Spleen (tissue), 11 donors: ENCODE results near the gene MTX3. TPM values are rescaled to one million over a fixed set of nuclear protein-coding genes. Genes with fewer than 3 reads are reported as not detected.

Experiments used
- DNase-seq: peaks from one replicate; pipeline ENCODE4 v3.0.0-alpha.2; 2020
- H3K27ac ChIP-seq, 8 donors: fragments of 200-600 bp; sonication (generic) in 7 of 8; 1 replicate in 4 of 8; 2 replicates in 4 of 8; pipeline versions ENCODE4 v1.5.0 to v1.8.0; 2016 to 2021; ENCODE audit warnings: inconsistent platforms in 4 of 8, mild to moderate bottlenecking in 4 of 8, moderate library complexity in 1 of 8
- H3K27me3 ChIP-seq, 7 donors: fragments of 200-600 bp; sonication (generic) in 6 of 7; replicated peaks in 1 of 7; 1 replicate in 4 of 7; 2 replicates in 3 of 7; pipeline versions ENCODE4 v1.5.0 to v1.8.0; 2016 to 2021; ENCODE audit warnings: inconsistent platforms in 3 of 7, mild to moderate bottlenecking in 1 of 7
- H3K36me3 ChIP-seq, 6 donors: fragments of 200-600 bp; sonication (generic) in 5 of 6; 1 replicate in 4 of 6; 2 replicates in 2 of 6; pipeline versions ENCODE4 v1.5.0 to v1.8.0; 2016 to 2021; ENCODE audit warnings: inconsistent platforms in 2 of 6
- H3K4me1 ChIP-seq, 6 donors: fragments of 200-600 bp; sonication (generic) in 5 of 6; 1 replicate in 3 of 6; 2 replicates in 3 of 6; pipeline versions ENCODE4 v1.5.0 to v1.8.0; 2016 to 2021; ENCODE audit warnings: inconsistent platforms in 3 of 6
- H3K4me3 ChIP-seq, 8 donors: fragments of 200-600 bp; sonication (generic) in 7 of 8; 1 replicate in 4 of 8; 2 replicates in 4 of 8; pipeline versions ENCODE4 v1.5.0 to v1.8.0; 2016 to 2021; ENCODE audit warnings: inconsistent platforms in 4 of 8, mild to moderate bottlenecking in 4 of 8, moderate library complexity in 2 of 8
- H3K9me3 ChIP-seq, 8 donors: fragments of 200-600 bp; sonication (generic) in 7 of 8; 1 replicate in 4 of 8; 2 replicates in 4 of 8; pipeline versions ENCODE4 v1.5.0 to v1.8.0; 2016 to 2021; ENCODE audit warnings: inconsistent platforms in 4 of 8
- CTCF ChIP-seq, 11 experiments: fragments of 200-600 bp in 7 of 11; fragments of 450-650 bp in 4 of 11; sonication (generic) in 4 of 11; IDR thresholded peaks in 8 of 11; conservative IDR thresholded peaks in 3 of 11; 1 replicate in 7 of 11; 2 replicates in 4 of 11; pipeline versions ENCODE4 v1.4.0 to v1.8.0; 2016 to 2021; ENCODE audit warnings: antibody characterized with exemption in 11 of 11, inconsistent platforms in 4 of 11, mild to moderate bottlenecking in 1 of 11
- POLR2A ChIP-seq, 3 donors: fragments of 450-650 bp; IDR thresholded peaks; one replicate each; pipeline ENCODE4 v1.5.1; 2017; ENCODE audit warnings: antibody characterized with exemption in 3 of 3, mild to moderate bottlenecking in 1 of 3
- POLR2AphosphoS5 ChIP-seq, 3 donors: sonication (generic); formaldehyde crosslinking; IDR thresholded peaks; one replicate each; pipeline ENCODE4 v1.5.1; 2017; ENCODE audit warnings: antibody characterized with exemption in 3 of 3
- WGBS, 5 donors: extraction: QIAGEN DNeasy Blood & Tissue Kit in 3 of 5; methylation state at CpG; one replicate each; pipeline versions ENCODE4 v1.1.5 to v1.1.7; 2013 to 2018; 5-methylcytosine and 5-hydroxymethylcytosine counted together
- intact Hi-C: fragments of 100-400 bp; cut with DNase I; formaldehyde crosslinking; loops from one replicate; pipeline ENCODE4 v1.15.0; 2023; ENCODE audit warnings: low total_unique reads
- polyA plus RNA-seq, 3 donors: library from polyadenylated mRNA; stranded (reverse); fragments of 200-250 nt; gene quantifications; one replicate each; pipeline ENCODE4 v1.2.1, GENCODE V29; 2013
- total RNA-seq, 7 donors: library from RNA; depleted of rRNA in 3 of 7; stranded (reverse); fragments of >200 nt in 3 of 7; fragmentation: NEBNext Ultra II Directional in 4 of 7; extraction: Animal tissue kit (Norgen Biotek cat#: 25700) in 4 of 7; gene quantifications; one replicate each; pipeline versions ENCODE4 v1.1.0 to v1.2.1, GENCODE V29; 2016 to 2021
- donor health status: healthy with polysubstance abuse.
- donor health status: DM: no; HTN: no; CAD: no; lungs with moderate emphysema.
- donor health status: DM: no; HTN: no; CAD: no.
- donor health status: Bipolar disorder and iron deficiency.
- donor health status: healthy.
- donor health status: DM: no; HTN: no; CAD: no.
- donor health status: DM: yes; HTN: yes; CAD: no.

Gene MTX3
- total and polyA plus RNA-seq, 10 donors = 6.0 to 19.8 (median 15.8) TPM

GRCh38 chr5:79955941-79956670 lies 35.0 kb downstream of the MTX3 start:
- no peak for DNase-seq
- Histone ChIP-seq H3K36me3 (no peaks in the 10 kb centered on the region), H3K4me1 (no peaks in the 10 kb centered on the region), H3K27ac (no peak overlapping the region), H3K27me3 (peaks cover 0 to 5% (median 0%) of the 10 kb centered on the region in 7 donors), H3K4me3 (no peak overlapping the region), H3K9me3 (no peaks in the 10 kb centered on the region)
- no peak for TF ChIP-seq POLR2AphosphoS5 (IDR thresholded peaks at IDR 0.05)
- TF ChIP-seq CTCF (IDR thresholded peaks at IDR 0.05 in 8 of 11, conservative IDR thresholded peaks at IDR 0.05 in 3 of 11) = no peak
- intact Hi-C loops = no loop called here
- WGBS, 5 donors = 78 to 90% (median 85%) methylated on average over 5 to 6 of the region's 6 CpGs

- Histone ChIP-seq H3K4me1 (no peaks in the 10 kb centered on the region), H3K4me3 (no peak overlapping the region), H3K27ac (no peak overlapping the region), H3K36me3 (no peaks in the 10 kb centered on the region), H3K27me3 (peaks cover 0 to 5% (median 0%) of the 10 kb centered on the region in 7 donors), H3K9me3 (no peaks in the 10 kb centered on the region)
- no peak for TF ChIP-seq POLR2A (IDR thresholded peaks at IDR 0.05)
- TF ChIP-seq CTCF (IDR thresholded peaks at IDR 0.05 in 8 of 11, conservative IDR thresholded peaks at IDR 0.05 in 3 of 11) = no peak
- no peak for TF ChIP-seq POLR2AphosphoS5 (IDR thresholded peaks at IDR 0.05)
- intact Hi-C loops = no loop called here
- 81 to 87% (median 83%) methylated on average over 5 of the region's 5 CpGs for WGBS, 5 donors
- no peak for DNase-seq
Measured at GRCh38 chr5:79955356-79955895, 35.6 kb downstream of the MTX3 start.

- H3K36me3 ChIP-seq = no peaks in the 10 kb centered on the region
- no peaks in the 10 kb centered on the region for H3K4me1 ChIP-seq
- peaks cover 0 to 5% (median 0%) of the 10 kb centered on the region in 7 donors for H3K27me3 ChIP-seq
- intact Hi-C loops = no loop called here
- DNase-seq = no peak
- WGBS, 5 donors = 81 to 92% (median 89%) methylated on average over 3 of the region's 3 CpGs
- H3K27ac ChIP-seq = no peak overlapping the region
- H3K9me3 ChIP-seq = no peaks in the 10 kb centered on the region
- H3K4me3 ChIP-seq = no peak overlapping the region
- TF ChIP-seq POLR2A (IDR thresholded peaks at IDR 0.05) = no peak
- no peak for TF ChIP-seq CTCF (IDR thresholded peaks at IDR 0.05 in 8 of 11, conservative IDR thresholded peaks at IDR 0.05 in 3 of 11)
- TF ChIP-seq POLR2AphosphoS5 (IDR thresholded peaks at IDR 0.05) = no peak
Measured at GRCh38 chr5:79954620-79955019, 36.4 kb downstream of the MTX3 start.

- no peaks in the 10 kb centered on the region for H3K36me3 ChIP-seq
- H3K27ac ChIP-seq = no peak overlapping the region
- no peak overlapping the region for H3K4me3 ChIP-seq
- WGBS, 5 donors = 68 to 83% (median 78%) methylated on average over 3 of the region's 3 CpGs
- H3K9me3 ChIP-seq = no peaks in the 10 kb centered on the region
- H3K4me1 ChIP-seq = no peaks in the 10 kb centered on the region
- intact Hi-C loops = no loop called here
- H3K27me3 ChIP-seq = no peaks in the 10 kb centered on the region
- no peak for TF ChIP-seq CTCF (IDR thresholded peaks at IDR 0.05 in 8 of 11, conservative IDR thresholded peaks at IDR 0.05 in 3 of 11)
- no peak for TF ChIP-seq POLR2A (IDR thresholded peaks at IDR 0.05)
- no peak for TF ChIP-seq POLR2AphosphoS5 (IDR thresholded peaks at IDR 0.05)
- no peak for DNase-seq
Measured at GRCh38 chr5:79947567-79947966, 43.5 kb downstream of the MTX3 start.
